ENCODE results near the gene WDR83. TPM values are rescaled to one million over a fixed set of nuclear protein-coding genes. Genes with fewer than 3 reads are reported as not detected.
"Not testable (repeated sequence)": the region's sequence is repeated elsewhere in the genome, so short reads cannot be mapped to it uniquely, and the experiment has no call there.

The WDR83 gene, protein sequence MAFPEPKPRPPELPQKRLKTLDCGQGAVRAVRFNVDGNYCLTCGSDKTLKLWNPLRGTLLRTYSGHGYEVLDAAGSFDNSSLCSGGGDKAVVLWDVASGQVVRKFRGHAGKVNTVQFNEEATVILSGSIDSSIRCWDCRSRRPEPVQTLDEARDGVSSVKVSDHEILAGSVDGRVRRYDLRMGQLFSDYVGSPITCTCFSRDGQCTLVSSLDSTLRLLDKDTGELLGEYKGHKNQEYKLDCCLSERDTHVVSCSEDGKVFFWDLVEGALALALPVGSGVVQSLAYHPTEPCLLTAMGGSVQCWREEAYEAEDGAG
- total RNA-seq (ENCODE audit: unreplicated experiment): 13.2 TPM
- long read RNA-seq, transcript WDR83-201 (11 exons, 1,457 nt): major isoform, 10 of 16 reads
- long read RNA-seq, partial matches to known transcripts: 5 of 16 reads
- long read RNA-seq, other reads (novel, unspliced or antisense): 1 of 16 reads

DNA sequence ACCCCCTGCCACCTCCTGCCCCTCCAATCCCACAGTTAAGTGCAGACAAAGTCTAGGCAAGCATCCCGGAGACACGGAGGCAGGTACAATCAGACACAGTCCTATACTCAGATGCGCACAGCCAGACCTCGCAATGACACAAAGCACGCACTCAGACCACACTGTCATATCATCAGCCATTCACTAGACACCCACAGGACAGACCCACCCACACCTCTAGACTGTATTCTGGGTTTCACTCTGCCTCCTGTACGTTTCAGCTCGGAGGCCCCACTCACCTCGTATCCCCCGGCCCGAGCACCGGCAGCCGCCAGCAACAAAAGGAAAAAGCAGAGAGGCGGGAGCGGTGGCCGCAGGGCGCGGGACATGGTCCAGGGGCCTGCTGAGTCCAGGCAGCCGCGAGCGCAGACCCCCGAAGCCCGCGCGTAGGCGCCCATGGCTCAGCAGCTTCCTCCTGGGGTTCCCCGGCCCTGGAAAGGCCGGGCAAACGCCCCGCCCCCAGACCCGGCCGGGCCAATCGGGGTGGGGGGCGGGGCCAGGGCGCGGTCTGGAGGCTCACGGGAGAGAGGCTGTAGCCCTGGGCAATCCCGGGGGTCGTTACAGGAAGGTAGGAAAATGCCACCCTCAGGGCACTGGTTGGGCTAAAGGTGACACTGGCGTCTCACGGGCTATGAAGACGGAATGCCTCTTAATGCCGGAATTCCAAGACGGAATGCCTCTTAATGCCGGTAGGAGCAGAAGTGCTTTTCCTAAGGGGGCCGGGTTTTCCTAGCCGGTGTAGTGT, at the start of gene WDR83, which contains the start of gene MAN2B1:
Gene WDR83 (plus strand): TSS at position 543 of the 784 bp plus-strand sequence. CDS start 2,984 bp downstream, outside the sequence.
Gene MAN2B1 (minus strand): TSS at position 478 of the 784 bp plus-strand sequence. CDS start 41 bp downstream, at position 437.
- H3K4me3 Mint-ChIP-seq (ENCODE audit: unreplicated experiment): peak within 1 kb of the TSS; percentile 96
- peaks cover 17% of the 10 kb centered on the region for H3K36me3 Mint-ChIP-seq (ENCODE audit: low read depth, unreplicated experiment)
- TF ChIP-seq, protein P1, sequence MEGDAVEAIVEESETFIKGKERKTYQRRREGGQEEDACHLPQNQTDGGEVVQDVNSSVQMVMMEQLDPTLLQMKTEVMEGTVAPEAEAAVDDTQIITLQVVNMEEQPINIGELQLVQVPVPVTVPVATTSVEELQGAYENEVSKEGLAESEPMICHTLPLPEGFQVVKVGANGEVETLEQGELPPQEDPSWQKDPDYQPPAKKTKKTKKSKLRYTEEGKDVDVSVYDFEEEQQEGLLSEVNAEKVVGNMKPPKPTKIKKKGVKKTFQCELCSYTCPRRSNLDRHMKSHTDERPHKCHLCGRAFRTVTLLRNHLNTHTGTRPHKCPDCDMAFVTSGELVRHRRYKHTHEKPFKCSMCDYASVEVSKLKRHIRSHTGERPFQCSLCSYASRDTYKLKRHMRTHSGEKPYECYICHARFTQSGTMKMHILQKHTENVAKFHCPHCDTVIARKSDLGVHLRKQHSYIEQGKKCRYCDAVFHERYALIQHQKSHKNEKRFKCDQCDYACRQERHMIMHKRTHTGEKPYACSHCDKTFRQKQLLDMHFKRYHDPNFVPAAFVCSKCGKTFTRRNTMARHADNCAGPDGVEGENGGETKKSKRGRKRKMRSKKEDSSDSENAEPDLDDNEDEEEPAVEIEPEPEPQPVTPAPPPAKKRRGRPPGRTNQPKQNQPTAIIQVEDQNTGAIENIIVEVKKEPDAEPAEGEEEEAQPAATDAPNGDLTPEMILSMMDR (IDR thresholded peaks at IDR 0.05; ENCODE audit: unreplicated experiment): no peak
- no peaks in the 10 kb centered on the region for H3K9me3 Mint-ChIP-seq (ENCODE audit: unreplicated experiment)
- peaks cover 31% of the 10 kb centered on the region for H3K4me1 Mint-ChIP-seq (ENCODE audit: unreplicated experiment)
- DNase-seq (ENCODE audit: low spot score): peak; percentile 81
- peak within 1 kb of the TSS; percentile 77 for H3K27ac Mint-ChIP-seq (ENCODE audit: unreplicated experiment)
- peaks cover 21% of the 10 kb centered on the region for H3K27me3 Mint-ChIP-seq (ENCODE audit: unreplicated experiment)

DNA sequence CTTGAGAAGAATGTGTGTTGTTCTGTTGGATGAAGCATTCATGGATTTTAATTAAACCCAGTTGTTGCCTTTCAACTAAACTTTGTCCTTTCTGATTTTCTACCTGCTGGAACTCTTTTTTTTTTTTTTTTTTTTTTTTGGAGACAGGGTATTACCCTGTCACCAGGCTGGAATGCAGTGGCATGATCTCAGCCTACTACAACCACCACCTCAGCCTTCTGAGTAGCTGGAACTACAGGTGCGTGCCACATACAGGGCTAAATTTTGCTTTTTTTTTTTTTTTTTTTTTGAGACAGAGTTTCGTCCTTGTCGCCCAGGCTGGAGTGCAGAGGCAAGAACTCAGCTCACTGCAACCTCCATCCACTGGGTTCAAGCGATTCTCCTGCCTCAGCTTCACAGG, 49.0 kb upstream of the WDR83 start:
- Mint-ChIP-seq H3K4me3 (ENCODE audit: unreplicated experiment) (no peak overlapping the region), H3K27me3 (ENCODE audit: unreplicated experiment) (peaks cover 2% of the 10 kb centered on the region), H3K4me1 (ENCODE audit: unreplicated experiment) (peaks cover 3% of the 10 kb centered on the region), H3K27ac (ENCODE audit: unreplicated experiment) (no peak overlapping the region), H3K36me3 (ENCODE audit: low read depth, unreplicated experiment) (peaks cover 18% of the 10 kb centered on the region), H3K9me3 (ENCODE audit: unreplicated experiment) (no peaks in the 10 kb centered on the region)
- TF ChIP-seq, protein P1 (IDR thresholded peaks at IDR 0.05; ENCODE audit: unreplicated experiment): no peak
- DNase-seq (ENCODE audit: low spot score): no peak

DNA sequence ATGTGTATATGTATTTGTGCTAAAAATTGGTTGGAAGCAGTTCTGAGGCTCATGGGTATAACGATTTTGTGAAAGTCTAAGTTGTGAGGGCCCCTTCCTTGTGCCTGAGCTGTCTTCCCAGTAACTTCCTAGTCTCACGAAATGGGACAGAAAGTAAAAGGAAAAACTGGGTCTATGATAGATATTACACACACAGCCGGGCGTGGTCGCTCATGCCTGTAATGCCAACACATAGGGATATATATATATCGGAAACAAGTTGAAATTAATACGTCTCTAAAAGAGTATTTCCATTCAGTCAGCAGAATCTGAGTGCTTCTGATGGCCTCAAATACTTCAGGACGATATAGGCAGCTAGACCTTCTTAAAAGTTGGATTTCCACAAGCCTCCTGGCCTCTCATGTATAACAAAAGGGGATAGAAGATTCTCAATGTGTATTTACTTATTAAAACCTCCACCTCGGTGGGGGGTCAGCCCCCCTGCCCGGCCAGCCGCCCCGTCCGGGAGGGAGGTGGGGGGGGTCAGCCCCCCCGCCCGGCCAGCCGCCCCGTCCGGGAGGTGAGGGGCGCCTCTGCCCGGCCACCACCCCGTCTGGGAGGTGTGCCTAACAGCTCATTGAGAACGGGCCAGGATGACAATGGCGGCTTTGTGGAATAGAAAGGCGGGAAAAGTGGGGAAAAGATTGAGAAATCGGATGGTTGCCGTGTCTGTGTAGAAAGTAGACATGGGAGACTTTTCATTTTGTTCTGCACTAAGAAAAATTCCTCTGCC, 45.2 kb upstream of the WDR83 start:
- H3K27me3 Mint-ChIP-seq (ENCODE audit: unreplicated experiment); DNase-seq (ENCODE audit: low spot score); H3K4me3 Mint-ChIP-seq (ENCODE audit: unreplicated experiment); H3K9me3 Mint-ChIP-seq (ENCODE audit: unreplicated experiment); H3K27ac Mint-ChIP-seq (ENCODE audit: unreplicated experiment); H3K4me1 Mint-ChIP-seq (ENCODE audit: unreplicated experiment): not testable (repeated sequence)
- peaks cover 38% of the 10 kb centered on the region for H3K36me3 Mint-ChIP-seq (ENCODE audit: low read depth, unreplicated experiment)

DNA sequence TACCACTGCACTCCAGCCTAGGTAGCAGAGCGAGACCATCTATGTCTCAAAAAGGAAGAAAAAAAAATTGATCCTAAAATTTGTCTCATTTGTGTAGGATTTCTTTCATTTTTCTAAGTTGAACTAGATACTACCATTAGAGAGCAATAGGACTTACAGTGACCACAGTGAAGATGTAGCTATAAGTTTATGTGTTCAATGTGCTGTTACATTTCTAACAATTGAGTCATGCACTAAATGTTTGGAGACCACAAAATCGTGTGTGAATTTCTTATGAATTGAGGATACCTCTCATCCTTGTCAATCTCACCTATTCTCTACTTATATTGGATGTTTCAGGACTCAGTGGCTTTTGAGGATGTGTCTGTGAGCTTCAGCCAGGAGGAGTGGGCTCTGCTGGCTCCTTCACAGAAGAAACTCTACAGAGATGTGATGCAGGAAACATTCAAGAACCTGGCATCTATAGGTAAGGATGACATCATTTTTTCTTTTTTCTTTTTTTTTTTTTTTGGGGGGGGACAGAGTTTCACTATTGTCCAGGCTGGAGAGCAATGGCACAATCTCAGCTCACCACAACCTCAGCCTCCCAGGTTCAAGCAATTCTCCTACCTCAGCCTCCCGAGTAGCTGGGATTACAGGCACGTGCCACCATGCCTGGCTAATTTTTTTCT, 43.1 kb upstream of the WDR83 start:
- no peak for DNase-seq (ENCODE audit: low spot score)
- Mint-ChIP-seq H3K27me3 (ENCODE audit: unreplicated experiment) (peaks cover 2% of the 10 kb centered on the region), H3K27ac (ENCODE audit: unreplicated experiment) (no peak overlapping the region), H3K36me3 (ENCODE audit: low read depth, unreplicated experiment) (peaks cover 57% of the 10 kb centered on the region), H3K4me1 (ENCODE audit: unreplicated experiment) (no peaks in the 10 kb centered on the region), H3K4me3 (ENCODE audit: unreplicated experiment) (peak overlapping the region; percentile 27), H3K9me3 (ENCODE audit: unreplicated experiment) (peaks cover 9% of the 10 kb centered on the region)
- TF ChIP-seq, protein P1 (IDR thresholded peaks at IDR 0.05; ENCODE audit: unreplicated experiment): no peak
